K562 (cell line): ENCODE measurements around the gene TIMM44. TPM values are rescaled to one million over a fixed set of nuclear protein-coding genes. Genes with fewer than 3 reads are reported as not detected.
A peak's percentile ranks its signal among the peaks of the same experiment; 100 is the strongest.

Experiments
- ARHGAP35 ChIP-seq: fragments of 450-650 bp; IDR thresholded peaks from 2 replicates; pipeline ENCODE4 v1.6.1; 2018; ENCODE audit not compliant: partially characterized antibody
- ARID4B ChIP-seq: sonication (generic); formaldehyde crosslinking; IDR thresholded peaks from 2 replicates; pipeline ENCODE4 v1.8.0; 2022; ENCODE audit warnings: mild to moderate bottlenecking, missing genetic modification reagents
- E2F5 ChIP-seq: sonication (generic); formaldehyde crosslinking; IDR thresholded peaks from 2 replicates; pipeline ENCODE4 v1.8.0; 2022; ENCODE audit warnings: mild to moderate bottlenecking, missing genetic modification reagents
- GTF2E2 ChIP-seq: fragments of 200-800 bp; sonication (Bioruptor generic); IDR thresholded peaks from 2 replicates; pipeline ENCODE4 v1.6.1; 2016; ENCODE audit warnings: missing genetic modification characterization, missing compliant biosample characterization
- HLTF ChIP-seq: fragments of 450-650 bp; IDR thresholded peaks from 2 replicates; pipeline ENCODE4 v1.6.1; 2016
- HMGXB4 ChIP-seq: sonication (generic); formaldehyde crosslinking; IDR thresholded peaks from 2 replicates; pipeline ENCODE4 v1.8.1; 2023; ENCODE audit warnings: mild to moderate bottlenecking, missing genetic modification reagents
- LEF1 ChIP-seq: fragments of 450-650 bp; IDR thresholded peaks from 2 replicates; pipeline ENCODE4 v1.6.1; 2016; ENCODE audit warnings: mild to moderate bottlenecking
- POLR2AphosphoS2 ChIP-seq: IDR thresholded peaks from 2 replicates; pipeline ENCODE4 v1.6.1; 2012; ENCODE audit warnings: low read length, improper control_type of control experiment
- PTTG1 ChIP-seq: fragments of 450-650 bp; IDR thresholded peaks from 2 replicates; pipeline ENCODE4 v1.6.1; 2016; ENCODE audit warnings: low read depth, mild to moderate bottlenecking, missing genetic modification characterization, missing compliant biosample characterization
- STAG1 ChIP-seq: sonication (generic); formaldehyde crosslinking; IDR thresholded peaks from 2 replicates; pipeline ENCODE4 v1.5.0; 2020; ENCODE audit warnings: missing genetic modification reagents, borderline replicate concordance
- ZNF165 ChIP-seq: fragments of 250-450 bp; sonication (Bioruptor Pico); IDR thresholded peaks from 2 replicates; pipeline ENCODE4 v1.4.0; 2020; ENCODE audit warnings: borderline replicate concordance
- ZNF280B ChIP-seq: fragments of 250-450 bp; sonication (Bioruptor Pico); IDR thresholded peaks from 2 replicates; pipeline ENCODE4 v1.5.1; 2021; ENCODE audit warnings: mild to moderate bottlenecking
- ZNF518B ChIP-seq: fragments of 250-450 bp; sonication (Bioruptor Pico); IDR thresholded peaks from 2 replicates; pipeline ENCODE4 v1.5.0; 2021; ENCODE audit warnings: mild to moderate bottlenecking, moderate library complexity
- ZNF668 ChIP-seq: fragments of 250-450 bp; sonication (Bioruptor Pico); IDR thresholded peaks from 2 replicates; pipeline ENCODE4 v1.8.0; 2022; ENCODE audit warnings: mild to moderate bottlenecking, inconsistent platforms
- ZNF77 ChIP-seq: fragments of 250-450 bp; sonication (Bioruptor Pico); IDR thresholded peaks from 2 replicates; pipeline ENCODE4 v1.5.0; 2020
- polyA plus RNA-seq, 8 experiments: library from polyadenylated mRNA; depleted of rRNA in 4 of 8; stranded (reverse) in 5 of 8; unstranded in 3 of 8; fragments of >200 nt; fragmentation: Nextera tagmentation in 2 of 8; fragmentation: Illumina TruSeq in 1 of 8; extraction: Ambion mirVana in 2 of 8; extraction: Trizol in 1 of 8; gene quantifications; 2 replicates each; pipeline versions ENCODE4 v1.2.1 to v1.2.3, GENCODE V29; 2011 to 2014; ENCODE audit warnings: inconsistent platforms in 1 of 8, missing spikeins in 1 of 8
- total RNA-seq, 7 experiments: library from RNA; depleted of rRNA in 6 of 7; stranded (reverse); fragments of >200 nt in 6 of 7; fragmentation: Illumina TruSeq in 2 of 7; extraction: Trizol in 2 of 7; gene quantifications; 2 replicates each; pipeline versions ENCODE4 v1.2.1 to v1.2.3, GENCODE V29; 2011 to 2021; ENCODE audit warnings: low replicate concordance in 1 of 7

Gene TIMM44
- total and polyA plus RNA-seq, 9 of the 15 experiments (the other 6 are each of a cell fraction or from before 2014, with no cell fraction given), result 10.3 to 231 (median 89.3) TPM

GRCh38 chr19:7919610-7920518 is 23.6 kb downstream of the TIMM44 start, which contains the start of gene SNAPC2 (continued):
- TF ChIP-seq E2F5 (no peak), ZNF668 (CRISPR knock-in tag) (0 out of 2 replicates have a peak, but pooled peaks have one; percentile 19), ARID4B (CRISPR knock-in tag) (peak; percentile 62), ZNF77 (CRISPR knock-in tag) (no peak), PTTG1 (tag) (no peak), HMGXB4 (0 out of 2 replicates have a peak, but pooled peaks have one; percentile 25), HLTF (no peak), POLR2AphosphoS2 (no peak), STAG1 (no peak), ZNF165 (CRISPR knock-in tag) (no peak), ZNF280B (CRISPR knock-in tag) (no peak), GTF2E2 (tag) (peak; percentile 7; the same call in 1 of the 2 replicates), ZNF518B (CRISPR knock-in tag) (no peak), ARHGAP35 (no peak), LEF1 (no peak)
